Heart left ventricle (tissue), 13 donors: ENCODE measurements around the gene LPP.

Experiments
- CTCF ChIP-seq, 12 donors: fragments of 200-600 bp; sonication (generic) in 4 of 12; IDR thresholded peaks; one replicate each; pipeline versions ENCODE4 v1.5.0 to v1.8.0; 2018 to 2022; ENCODE audit warnings: antibody characterized with exemption in 12 of 12, mild to moderate bottlenecking in 5 of 12
- POLR2A ChIP-seq, 2 donors: fragments of 450-650 bp; IDR thresholded peaks; one replicate each; pipeline ENCODE4 v1.6.1; 2017; ENCODE audit warnings: antibody characterized with exemption in 2 of 2, mild to moderate bottlenecking in 2 of 2, moderate library complexity in 2 of 2
- donor health status: ischemic (EF 13 %, LVEDD 7.1; RV severe dilation, severe dysfunction).
- donor health status: DM: no; HTN: yes; CAD: no.
- donor health status: DM: no; HTN: no; CAD: no.
- donor health status: ischemic (EF 25% LVEDD 6.9; RV normal size, moderate dysfunction).
- donor health status: ischemic (EF 25% LVEDD 5.7; RV mildly dilated, moderate dysfunction).
- donor health status: ischemic (EF 35%, LVEDD 5.7; RV mildly dilated, moderate dysfunction).
- donor health status: nonischemic (EF 11% LVEDD 7.7; RV severe dilation, severe dysfunction).
- donor health status: DM: yes; HTN: yes; CAD: no.
- donor health status: PGD.
- donor health status: ischemic (EF 29% LVEDD 5.4; RV normal size, mild dysfunction).
- donor health status: nonischemic (EF 23%, LVEDD 6.1; RV moderate dilation, normal function).

- TF ChIP-seq POLR2A (IDR thresholded peaks at IDR 0.05) (no peak), CTCF (IDR thresholded peaks at IDR 0.05) (no peak)
Measured at GRCh38 chr3:188649521-188649920, 495.6 kb downstream of the LPP start.
